Measurements from ENCODE around the gene EPHA4.

EPHA4 gene

DNA sequence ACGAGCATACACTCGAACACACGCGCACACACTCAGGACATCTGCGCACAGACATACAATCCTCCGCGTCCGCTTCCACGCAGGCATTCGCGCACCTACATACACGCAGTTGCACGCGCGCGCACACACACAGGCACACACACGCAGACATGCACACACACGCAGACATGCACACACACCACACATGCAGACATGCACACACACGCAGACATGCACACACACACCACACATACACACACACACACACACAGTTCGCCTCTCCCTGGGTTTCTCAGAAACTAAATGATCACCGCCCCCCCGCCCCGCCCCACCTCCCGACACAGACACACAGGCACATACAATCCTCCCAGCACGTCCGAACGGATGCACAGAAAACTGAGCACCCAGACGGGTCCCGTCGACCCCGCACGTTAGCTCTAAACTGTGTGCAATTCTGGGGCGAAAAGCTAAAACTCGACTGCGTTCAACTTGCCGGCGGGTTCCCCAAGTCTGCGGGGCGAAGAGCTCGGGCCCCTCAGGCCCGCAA, 1.0 kb downstream of the EPHA4 start:
- no peak for FAIRE-seq

GRCh38 chr2:221570321-221570935, 1.7 kb downstream of the EPHA4 start:
- FAIRE-seq: no peak

- FAIRE-seq: no peak
Observed at GRCh38 chr2:221569871-221570270, 2.2 kb downstream of the EPHA4 start.

DNA sequence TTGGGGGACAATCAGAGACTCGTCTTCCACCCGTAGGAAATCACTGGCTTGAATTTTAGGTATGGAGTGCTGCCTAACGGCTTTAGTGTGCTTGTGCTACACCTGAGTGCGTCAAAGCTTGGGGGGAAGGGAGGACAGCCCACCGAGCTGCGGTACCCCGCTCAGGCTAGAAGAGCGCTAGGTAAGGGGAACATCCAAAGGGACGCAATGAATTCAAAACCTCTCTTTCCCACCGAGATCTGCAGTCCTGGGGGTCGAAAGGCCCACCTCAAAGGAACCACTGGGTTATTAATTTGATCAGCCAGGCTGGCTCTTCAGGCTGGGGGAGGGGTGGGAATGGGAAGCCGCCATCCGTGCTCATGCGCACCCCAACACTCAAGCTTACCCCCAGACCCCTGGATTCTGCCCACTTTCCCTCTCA, 2.7 kb downstream of the EPHA4 start:
- no peak for FAIRE-seq

GRCh38 chr2:221568299-221568698, 3.8 kb downstream of the EPHA4 start:
- no peak for FAIRE-seq

DNA sequence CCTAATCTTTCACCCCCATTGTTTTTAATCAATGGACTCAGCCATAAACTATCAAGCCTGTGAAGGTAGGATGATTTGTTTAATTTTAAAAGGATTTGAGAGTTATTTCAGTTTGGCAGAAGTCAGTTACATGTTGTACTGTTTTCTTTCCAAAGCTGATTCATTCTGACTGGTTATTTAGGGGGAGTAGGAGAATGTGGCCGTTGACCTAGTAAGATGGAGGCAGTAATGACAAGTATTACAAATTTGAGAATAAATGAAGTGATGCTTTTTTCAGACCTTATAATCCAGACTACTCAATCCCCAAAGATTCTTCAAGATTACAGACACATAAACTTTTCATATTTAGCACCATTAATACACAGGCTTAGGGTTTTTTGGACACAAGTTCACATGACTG, 4.3 kb downstream of the EPHA4 start:
- FAIRE-seq: no peak

DNA sequence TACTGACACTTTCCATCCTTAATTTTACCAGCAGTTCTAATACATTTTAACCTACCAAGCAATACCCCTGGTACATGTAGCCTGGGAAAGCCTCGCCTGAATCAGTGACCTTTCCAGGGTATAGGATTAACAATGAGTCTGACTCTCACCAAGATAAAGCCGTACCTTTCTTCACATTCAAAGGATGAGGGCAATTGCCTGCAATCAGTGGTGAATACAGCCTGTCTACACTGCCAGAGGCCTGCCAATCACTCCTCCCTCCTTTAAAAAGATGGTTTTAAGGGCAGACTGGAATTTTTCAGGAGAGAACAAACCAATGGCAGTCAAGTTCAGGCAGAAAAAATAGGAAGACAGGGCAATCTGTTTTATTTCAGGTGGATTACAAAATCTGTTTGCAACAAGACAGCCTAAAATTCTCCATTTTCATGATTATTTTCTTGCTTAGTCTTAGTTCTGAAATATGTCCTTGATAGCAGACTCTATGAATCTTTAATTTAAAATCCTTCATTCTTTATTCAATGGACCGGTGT, 4.8 kb downstream of the EPHA4 start:
- FAIRE-seq: no peak

GRCh38 chr2:221563270-221563985, 8.7 kb downstream of the EPHA4 start:
- FAIRE-seq: no peak

GRCh38 chr2:221562226-221562625, 9.9 kb downstream of the EPHA4 start:
- FAIRE-seq: no peak

DNA sequence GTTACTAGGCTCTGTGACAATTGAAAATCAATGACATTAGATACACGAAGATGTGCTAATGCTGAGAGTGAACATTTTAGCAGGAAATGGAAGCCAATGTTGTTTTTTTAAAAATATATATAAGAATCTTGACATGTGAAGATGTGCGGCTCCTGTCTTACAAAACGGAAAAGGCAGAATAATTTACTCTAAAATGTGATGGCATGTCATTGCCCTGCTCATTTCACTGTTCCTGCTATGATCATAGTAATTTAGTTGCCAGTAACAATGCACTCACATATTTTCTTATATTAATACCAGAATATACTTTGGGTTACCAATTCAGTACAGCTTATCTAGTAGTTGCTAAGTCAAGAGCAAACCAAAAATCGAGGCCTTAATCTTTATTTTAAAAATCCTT, 10.3 kb downstream of the EPHA4 start:
- no peak for FAIRE-seq

- no peak for FAIRE-seq
Observed at GRCh38 chr2:221559991-221560390, 12.1 kb downstream of the EPHA4 start.

GRCh38 chr2:221558107-221558506, 14.0 kb downstream of the EPHA4 start:
- FAIRE-seq: no peak

GRCh38 chr2:221555494-221555846, 16.6 kb downstream of the EPHA4 start:
- FAIRE-seq: no peak

DNA sequence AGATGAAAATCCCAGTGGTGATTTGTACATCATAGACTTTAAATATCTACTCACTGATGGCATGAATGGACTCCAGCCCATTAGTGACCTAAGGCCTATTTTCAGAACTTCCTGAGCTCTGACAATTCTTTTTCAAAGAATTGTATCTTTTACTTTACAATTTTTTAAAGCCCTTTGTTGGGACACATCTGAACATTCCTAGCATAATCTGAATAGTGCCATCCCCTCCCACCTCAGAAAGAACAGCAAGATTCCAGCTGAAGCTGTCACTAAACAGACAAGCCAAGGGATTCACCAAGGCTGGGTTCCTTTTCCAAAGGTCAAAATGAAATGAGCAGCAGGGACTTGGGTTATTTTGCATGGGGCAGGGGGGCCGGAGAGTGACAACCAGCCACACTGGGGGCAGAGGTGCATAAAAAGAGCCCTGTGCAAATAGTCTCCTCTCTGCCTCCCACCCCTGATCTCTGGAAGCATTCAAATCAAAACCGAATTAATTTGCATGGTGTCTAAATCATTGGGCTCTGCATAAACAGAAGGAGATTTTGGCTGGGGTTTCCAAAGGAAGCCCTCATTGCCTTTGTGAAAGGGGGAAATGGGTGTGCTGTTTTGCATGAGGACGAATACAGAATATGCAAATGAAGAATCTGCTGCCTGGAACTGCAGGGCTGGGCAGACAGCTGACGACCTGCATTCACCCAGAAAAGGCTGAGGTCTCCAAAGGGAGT, 17.2 kb downstream of the EPHA4 start:
- FAIRE-seq: no peak

DNA sequence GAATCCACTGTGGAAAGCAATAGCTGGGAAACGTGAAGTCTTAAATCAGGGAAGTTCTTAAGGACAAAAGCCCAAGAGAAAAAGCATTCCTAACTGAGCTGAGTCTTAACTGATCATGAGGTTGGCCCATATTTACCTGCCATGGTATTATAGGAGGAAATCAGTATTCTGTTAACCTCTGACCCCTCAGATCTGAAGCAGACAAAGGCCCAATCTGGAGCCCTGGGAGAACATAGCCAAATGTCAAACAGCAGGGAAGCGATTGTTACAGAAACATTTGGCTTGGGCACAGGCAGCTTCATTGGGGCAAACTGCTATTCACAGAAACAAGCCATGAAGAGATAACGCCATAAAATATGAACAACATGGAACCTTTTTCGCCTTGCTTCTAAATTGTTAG, 18.8 kb downstream of the EPHA4 start:
- no peak for FAIRE-seq

- FAIRE-seq: no peak
Observed at GRCh38 chr2:221552291-221552690, 19.8 kb downstream of the EPHA4 start.

DNA sequence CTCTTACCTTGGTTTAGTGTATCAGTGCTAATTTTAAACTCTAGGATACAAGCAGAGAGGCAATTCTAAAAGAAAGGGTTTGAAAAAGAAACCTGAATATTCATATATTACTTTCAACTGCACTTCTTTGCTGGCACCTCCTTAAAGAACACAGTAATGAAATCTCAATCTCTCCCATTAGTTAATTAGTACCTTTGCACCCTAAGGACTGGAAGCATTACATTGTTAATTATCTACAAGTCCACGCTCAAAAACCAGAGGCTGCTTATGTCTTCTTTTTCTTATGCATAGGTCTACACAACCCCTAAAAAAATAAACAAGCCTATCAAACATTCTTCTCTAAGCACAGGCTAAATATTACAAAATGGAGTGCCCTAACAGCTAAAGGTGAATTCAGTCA, 20.2 kb downstream of the EPHA4 start:
- no peak for FAIRE-seq

DNA sequence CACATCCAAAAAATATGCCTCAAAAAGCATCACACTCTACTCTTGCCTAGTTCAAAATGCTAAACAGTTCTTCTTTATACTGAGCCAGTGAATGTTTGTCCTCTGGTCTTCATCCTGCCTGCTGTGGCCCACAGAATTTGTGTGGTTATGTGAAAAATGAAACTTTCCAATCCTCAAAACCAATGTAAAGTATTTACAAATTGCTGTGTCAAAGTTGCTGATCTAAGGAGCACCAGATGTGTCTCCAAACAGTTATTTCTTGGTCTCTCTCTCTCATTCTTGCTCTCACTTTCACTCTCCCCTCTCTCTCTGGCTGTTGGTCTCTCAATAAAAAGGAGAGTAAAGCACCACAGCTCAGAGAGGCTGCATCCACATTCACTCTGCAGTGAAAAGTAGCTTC, 23.0 kb downstream of the EPHA4 start:
- FAIRE-seq: no peak

GRCh38 chr2:221546505-221547225, 25.4 kb downstream of the EPHA4 start:
- FAIRE-seq: no peak

DNA sequence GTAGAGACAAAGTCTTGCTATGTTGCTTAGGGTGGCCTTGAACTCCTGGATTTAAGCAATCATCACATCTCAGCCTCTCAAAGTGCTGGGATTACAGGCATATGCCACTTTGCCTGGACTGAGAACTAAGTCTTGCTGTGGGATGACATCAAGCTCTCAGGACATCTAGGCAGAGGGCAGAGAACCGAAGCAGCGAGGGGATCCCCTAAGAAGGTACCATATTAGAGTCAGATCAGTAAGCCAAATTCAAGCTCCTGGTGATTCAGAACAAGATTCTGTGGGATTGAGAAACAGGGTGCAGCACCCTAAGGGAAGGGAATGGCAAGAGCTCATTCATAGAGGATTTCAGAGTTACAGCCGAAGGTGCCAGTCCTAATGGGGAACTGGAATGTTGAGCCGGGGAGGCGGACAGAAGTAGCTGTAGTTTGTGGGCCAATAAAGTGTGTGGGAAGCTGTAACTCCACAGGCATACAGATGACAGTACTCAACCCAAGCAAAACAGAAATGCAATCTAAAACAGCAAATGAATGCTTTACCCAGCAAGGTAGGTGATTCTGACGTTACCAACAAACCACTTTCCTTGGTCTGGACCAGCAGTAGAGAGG, 30.9 kb downstream of the EPHA4 start:
- no peak for FAIRE-seq

DNA sequence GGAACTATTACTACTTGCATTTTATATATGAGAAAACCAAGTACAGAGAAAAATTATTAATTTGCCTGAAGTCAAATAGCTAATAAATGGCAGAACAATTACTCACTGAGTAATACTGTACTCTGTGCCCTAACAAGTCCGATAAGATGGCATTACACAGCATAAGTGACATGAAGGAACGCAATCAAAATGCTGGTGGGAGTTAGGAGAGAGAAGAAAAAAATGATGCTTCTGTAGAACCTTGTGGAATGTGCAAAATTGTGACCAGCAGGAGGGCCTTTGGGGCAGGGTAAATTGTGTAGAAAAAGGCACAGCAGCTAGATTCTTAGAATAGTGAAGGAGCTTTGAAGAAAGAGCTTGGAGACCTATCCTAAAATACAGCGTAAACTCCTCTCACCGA, 32.9 kb downstream of the EPHA4 start:
- FAIRE-seq: no peak

- FAIRE-seq: no peak
Observed at GRCh38 chr2:221535824-221536223, 36.3 kb downstream of the EPHA4 start.

DNA sequence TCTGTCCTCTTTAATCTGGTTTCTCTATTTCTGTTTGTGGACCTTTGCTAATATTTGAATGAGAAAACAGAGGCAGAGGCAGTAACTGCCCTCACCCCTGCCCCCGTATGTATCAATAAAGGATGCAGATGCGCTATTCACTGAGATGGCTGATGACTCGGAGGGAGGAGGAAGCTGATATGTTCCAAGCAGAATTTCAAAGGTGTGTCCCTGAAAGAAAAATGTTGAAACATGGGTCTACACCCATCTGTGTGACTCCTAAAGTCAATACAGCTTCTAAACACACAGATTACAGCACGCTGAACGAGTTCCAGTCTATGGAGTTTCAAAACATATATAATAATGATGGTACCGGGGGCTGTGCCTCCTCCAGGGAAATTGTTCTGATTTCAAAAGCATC, 38.8 kb downstream of the EPHA4 start:
- no peak for FAIRE-seq
